H9 (cell line): ENCODE measurements around the gene WASF3. TPM values are rescaled to one million over a fixed set of nuclear protein-coding genes. Genes with fewer than 3 reads are reported as not detected.
"Not testable (repeated sequence)": the region's sequence is repeated elsewhere in the genome, so short reads cannot be mapped to it uniquely, and the experiment has no call there.

Experiments used
- DNase-seq: peaks from one replicate; pipeline ENCODE4 v3.0.0-alpha.2; 2017
- H2AFZ ChIP-seq: one replicate; pipeline ENCODE4 v1.6.1; 2013; ENCODE audit warnings: mild to moderate bottlenecking, low read length, control low read depth, moderate library complexity
- H2AK5ac ChIP-seq: 2 replicates; pipeline ENCODE4 v1.6.1; 2013; ENCODE audit warnings: low read length, control low read depth, mixed read lengths; ENCODE audit not compliant: insufficient read length
- H2BK120ac ChIP-seq: one replicate; pipeline ENCODE4 v1.6.1; 2013; ENCODE audit warnings: low read depth, mild to moderate bottlenecking, low read length, control low read depth, inconsistent platforms; ENCODE audit not compliant: poor library complexity, severe bottlenecking
- H2BK12ac ChIP-seq: 2 replicates; pipeline ENCODE4 v1.6.1; 2013; ENCODE audit warnings: low read length, control low read depth, mixed read lengths, low read depth; ENCODE audit not compliant: insufficient read length
- H2BK15ac ChIP-seq: 2 replicates; pipeline ENCODE4 v1.6.1; 2013; ENCODE audit warnings: low read depth, low read length, control low read depth
- H2BK20ac ChIP-seq: one replicate; pipeline ENCODE4 v1.6.1; 2013; ENCODE audit warnings: low read depth, mild to moderate bottlenecking, low read length, control low read depth, inconsistent platforms; ENCODE audit not compliant: poor library complexity, severe bottlenecking
- H2BK5ac ChIP-seq: 2 replicates; pipeline ENCODE4 v1.6.1; 2013; ENCODE audit warnings: low read length, control low read depth, mixed read lengths; ENCODE audit not compliant: insufficient read length
- H3K14ac ChIP-seq: 2 replicates; pipeline ENCODE4 v1.6.1; 2013; ENCODE audit warnings: low read length, control low read depth; ENCODE audit not compliant: insufficient read depth
- H3K18ac ChIP-seq: 2 replicates; pipeline ENCODE4 v1.6.1; 2013; ENCODE audit warnings: low read depth, mild to moderate bottlenecking, mixed read lengths, low read length, control low read depth; ENCODE audit not compliant: insufficient read length
- H3K23ac ChIP-seq: 2 replicates; pipeline ENCODE4 v1.6.1; 2013; ENCODE audit warnings: low read length, control low read depth, mixed read lengths, low read depth; ENCODE audit not compliant: insufficient read length
- H3K23me2 ChIP-seq: 2 replicates; pipeline ENCODE4 v1.6.1; 2013; ENCODE audit warnings: low read depth, mild to moderate bottlenecking, mixed read lengths, low read length, control low read depth; ENCODE audit not compliant: insufficient read length, poor library complexity, severe bottlenecking
- H3K27ac ChIP-seq: 2 replicates; pipeline ENCODE4 v1.5.1; 2013; ENCODE audit warnings: low read length, control low read depth, mixed read lengths, low read depth; ENCODE audit not compliant: insufficient read length
- H3K27me3 ChIP-seq: 2 replicates; pipeline ENCODE4 v1.6.1; 2013; ENCODE audit warnings: low read length, control low read depth, inconsistent platforms; ENCODE audit not compliant: insufficient read depth
- H3K4ac ChIP-seq: 2 replicates; pipeline ENCODE4 v1.6.1; 2013; ENCODE audit warnings: low read depth, mild to moderate bottlenecking, control low read depth, inconsistent platforms, low read length, moderate library complexity
- H3K4me1 ChIP-seq: 2 replicates; pipeline ENCODE4 v1.6.1; 2013; ENCODE audit warnings: low read length, control low read depth, inconsistent platforms; ENCODE audit not compliant: insufficient read depth
- H3K4me2 ChIP-seq: 2 replicates; pipeline ENCODE4 v1.6.1; 2013; ENCODE audit warnings: low read length, control low read depth, mixed read lengths; ENCODE audit not compliant: insufficient read length, insufficient read depth
- H3K56ac ChIP-seq: 2 replicates; pipeline ENCODE4 v1.6.1; 2013; ENCODE audit warnings: low read depth, mild to moderate bottlenecking, mixed read lengths, low read length, control low read depth; ENCODE audit not compliant: insufficient read length
- H3K79me1 ChIP-seq: 2 replicates; pipeline ENCODE4 v1.6.1; 2013; ENCODE audit warnings: low read depth, mild to moderate bottlenecking, moderate library complexity, low read length, control low read depth, inconsistent platforms; ENCODE audit not compliant: insufficient read depth, poor library complexity, severe bottlenecking
- H3K79me2 ChIP-seq: 2 replicates; pipeline ENCODE4 v1.6.1; 2013; ENCODE audit warnings: low read length, control low read depth, inconsistent platforms; ENCODE audit not compliant: insufficient read depth
- H3K9ac ChIP-seq: 2 replicates; pipeline ENCODE4 v1.6.1; 2013; ENCODE audit warnings: low read length, control low read depth, mixed read lengths; ENCODE audit not compliant: insufficient read length; ENCODE audit errors: extremely low read depth
- H3K9me3 ChIP-seq: one replicate; pipeline ENCODE4 v1.6.1; 2013; ENCODE audit warnings: low read depth, low read length, inconsistent platforms; ENCODE audit not compliant: control insufficient read depth
- H3T11ph ChIP-seq: one replicate; pipeline ENCODE4 v1.6.1; 2013; ENCODE audit warnings: mild to moderate bottlenecking, low read length, control low read depth, inconsistent platforms
- H4K20me1 ChIP-seq: one replicate; pipeline ENCODE4 v1.6.1; 2013; ENCODE audit not compliant: control insufficient read depth, insufficient read length, insufficient read depth
- H4K5ac ChIP-seq: 2 replicates; pipeline ENCODE4 v1.6.1; 2013; ENCODE audit warnings: low read depth, mild to moderate bottlenecking, mixed read lengths, low read length, control low read depth; ENCODE audit not compliant: insufficient read length
- H4K8ac ChIP-seq: replicated peaks from 2 replicates; pipeline ENCODE4 v1.6.1; 2013; ENCODE audit warnings: low read length, control low read depth, mixed read lengths, low read depth; ENCODE audit not compliant: insufficient read length
- H4K91ac ChIP-seq: 2 replicates; pipeline ENCODE4 v1.6.1; 2013; ENCODE audit warnings: low read depth, mild to moderate bottlenecking, moderate library complexity, mixed read lengths, low read length, control low read depth; ENCODE audit not compliant: insufficient read length
- H3K27ac Mint-ChIP-seq, 3 experiments: 2 replicates in 2 of 3; 3 replicates in 1 of 3; pipeline ENCODE4 v1.8.0; 2020 to 2021; ENCODE audit warnings: mixed read lengths in 3 of 3, mild to moderate bottlenecking in 1 of 3, moderate library complexity in 1 of 3
- H3K27me3 Mint-ChIP-seq: 2 replicates; pipeline ENCODE4 v1.8.0; 2021; ENCODE audit warnings: low read depth, mild to moderate bottlenecking, moderate library complexity, mixed read lengths
- H3K36me3 Mint-ChIP-seq, 3 experiments: 2 replicates in 2 of 3; 3 replicates in 1 of 3; pipeline ENCODE4 v1.8.0; 2020 to 2021; ENCODE audit warnings: low read depth in 3 of 3, mixed read lengths in 3 of 3; ENCODE audit not compliant: insufficient read depth in 1 of 3
- H3K4me1 Mint-ChIP-seq, 2 experiments: 2 replicates each; pipeline ENCODE4 v1.8.0; 2020; ENCODE audit warnings: mixed read lengths in 2 of 2
- H3K4me3 Mint-ChIP-seq, 2 experiments: 2 replicates in 1 of 2; 3 replicates in 1 of 2; pipeline ENCODE4 v1.8.0; 2020 to 2021; ENCODE audit warnings: mild to moderate bottlenecking in 2 of 2, mixed read lengths in 2 of 2, moderate library complexity in 1 of 2
- H3K9me3 Mint-ChIP-seq, 2 experiments: 2 replicates in 1 of 2; 3 replicates in 1 of 2; pipeline ENCODE4 v1.8.0; 2020; ENCODE audit warnings: mild to moderate bottlenecking in 2 of 2, mixed read lengths in 2 of 2, moderate library complexity in 1 of 2
- CTCF ChIP-seq: fragments of 200-600 bp; sonication (generic); conservative IDR thresholded peaks from 3 replicates; pipeline ENCODE4 v1.8.0; 2021; ENCODE audit warnings: antibody characterized with exemption, mild to moderate bottlenecking
- WGBS: extraction: QIAGEN DNeasy Blood & Tissue Kit; methylation state at CpG from one replicate; pipeline ENCODE4 v1.1.7; 2013; ENCODE audit warnings: missing lambda C conversion rate, low lambda C conversion rate, mixed read lengths; ENCODE audit not compliant: insufficient read length; ENCODE audit errors: extremely low coverage; 5-methylcytosine and 5-hydroxymethylcytosine counted together
- total RNA-seq: library from RNA; stranded (reverse); gene quantifications from 2 replicates; pipeline ENCODE4 v1.2.1, GENCODE V29; 2021

The WASF3 gene
- total RNA-seq, 1 experiment from 2014 or later: 22.2 TPM

DNA sequence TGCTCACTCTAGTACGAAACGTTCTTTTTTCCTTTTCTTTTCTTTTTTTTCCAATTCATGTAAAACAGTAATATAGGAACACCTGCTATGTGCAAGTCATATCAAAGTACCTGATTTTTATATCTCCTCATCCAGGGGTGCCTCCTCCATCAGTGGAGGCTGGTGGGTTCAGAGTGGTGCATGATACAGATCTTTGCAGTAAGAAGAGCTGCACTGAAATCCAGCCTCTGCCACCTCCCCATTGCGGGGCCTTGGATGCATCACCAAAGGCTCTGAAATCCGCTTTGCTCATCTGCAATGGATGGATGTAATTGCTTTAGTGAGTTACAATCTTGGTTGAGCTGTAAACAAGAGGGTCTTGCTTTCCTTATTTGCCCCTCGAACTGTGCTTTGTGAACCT lies 164.8 kb downstream of the WASF3 start:
- Histone ChIP-seq H3K18ac (no peak overlapping the region), H3K56ac (no peak overlapping the region), H3K27ac (no peak overlapping the region), H4K8ac (no peak overlapping the region), H3K9ac (no peak overlapping the region), H3K23me2 (no peaks in the 10 kb centered on the region), H2BK20ac (no peak overlapping the region), H3K14ac (no peak overlapping the region), H3K27me3 (no peaks in the 10 kb centered on the region), H3K23ac (no peak overlapping the region), H3K4me2 (no peak overlapping the region), H2BK12ac (no peak overlapping the region), H3K79me1 (no peaks in the 10 kb centered on the region), H2BK5ac (no peak overlapping the region), H3K4ac (no peak overlapping the region), H4K5ac (no peak overlapping the region), H2BK120ac (no peak overlapping the region), H2AFZ (no peak overlapping the region), H3K9me3 (peaks cover 4% of the 10 kb centered on the region), H4K91ac (no peak overlapping the region), H2BK15ac (no peak overlapping the region), H3K79me2 (no peaks in the 10 kb centered on the region), H3K4me1 (no peaks in the 10 kb centered on the region), H3T11ph (no peak overlapping the region), H2AK5ac (no peak overlapping the region), H4K20me1 (no peaks in the 10 kb centered on the region)
- Mint-ChIP-seq H3K4me3 (no peak overlapping the region), H3K27ac (no peak overlapping the region), H3K27me3 (peaks cover 1% of the 10 kb centered on the region; the same call in 1 of the 2 replicates), H3K4me1 (peaks cover 3 to 6% of the 10 kb centered on the region in 2 experiments; a peak in 1 of 4 replicates), H3K9me3 (peaks cover 10 to 11% of the 10 kb centered on the region in 2 experiments; a peak in 4 of 5 replicates), H3K36me3 (peaks cover 3 to 8% (median 3%) of the 10 kb centered on the region in 3 experiments; a peak in 3 of 7 replicates)
- TF ChIP-seq CTCF: no peak
- no CpG with 5 or more reads among the region's 5 CpGs for WGBS
- DNase-seq: no peak

- H2BK5ac ChIP-seq, H3K23ac ChIP-seq, H3K4me3 Mint-ChIP-seq, H3K27ac ChIP-seq, H3K9ac ChIP-seq, H3K18ac ChIP-seq, H3K27ac Mint-ChIP-seq, H3K4me2 ChIP-seq, H2BK120ac ChIP-seq, H3K36me3 Mint-ChIP-seq, H3K4ac ChIP-seq, H3K4me1 Mint-ChIP-seq, H4K20me1 ChIP-seq, H2BK12ac ChIP-seq, H3K27me3 ChIP-seq, H3K4me1 ChIP-seq, H2AFZ ChIP-seq, H3K9me3 ChIP-seq, H3K79me1 ChIP-seq, H3K79me2 ChIP-seq, H4K91ac ChIP-seq, H3K23me2 ChIP-seq, H4K5ac ChIP-seq, H3K56ac ChIP-seq, DNase-seq, H2BK20ac ChIP-seq, H4K8ac ChIP-seq, H2AK5ac ChIP-seq, H2BK15ac ChIP-seq, H3T11ph ChIP-seq, H3K27me3 Mint-ChIP-seq, H3K14ac ChIP-seq: not testable (repeated sequence)
- peaks cover 10 to 11% of the 10 kb centered on the region in 2 experiments; a peak in 4 of 5 replicates for H3K9me3 Mint-ChIP-seq
- no CpG with 5 or more reads among the region's 31 CpGs for WGBS
Observed at GRCh38 chr13:26723620-26724019, 166.1 kb downstream of the WASF3 start.
